CD14-positive monocyte (primary cell): ENCODE results near the gene CDC37. TPM values are rescaled to one million over a fixed set of nuclear protein-coding genes. Genes with fewer than 3 reads are reported as not detected.
"Not testable (repeated sequence)": the region's sequence is repeated elsewhere in the genome, so short reads cannot be mapped to it uniquely, and the experiment has no call there.

Source experiments
- DNase-seq, 3 donors: peaks; one replicate each; pipeline ENCODE4 v3.0.0-alpha.2; 2011 to 2022
- H2AFZ ChIP-seq: 2 replicates; pipeline ENCODE4 v1.6.0; 2012; ENCODE audit warnings: mild to moderate bottlenecking, low read depth, low read length, inconsistent platforms; ENCODE audit not compliant: insufficient read depth, poor library complexity, severe bottlenecking
- H3K27ac ChIP-seq, 2 donors: 1 replicate in 1 of 2; 2 replicates in 1 of 2; pipeline ENCODE4 v1.5.1; 2012 to 2013; ENCODE audit warnings: low read length in 2 of 2, control low read depth in 1 of 2, inconsistent platforms in 1 of 2, low read depth in 1 of 2, mild to moderate bottlenecking in 1 of 2
- H3K27me3 ChIP-seq, 2 donors: one replicate each; pipeline versions ENCODE4 v1.6.0 to v1.6.1; 2011 to 2013; ENCODE audit warnings: low read length in 2 of 2; ENCODE audit not compliant: control insufficient read depth in 2 of 2, insufficient read depth in 2 of 2
- H3K36me3 ChIP-seq, 2 donors: replicated peaks in 1 of 2; 1 replicate in 1 of 2; 2 replicates in 1 of 2; pipeline versions ENCODE4 v1.5.1 to v1.6.1; 2012 to 2013; ENCODE audit warnings: low read length in 2 of 2, control low read depth in 1 of 2, inconsistent platforms in 1 of 2, mild to moderate bottlenecking in 1 of 2; ENCODE audit not compliant: insufficient read depth in 2 of 2, control insufficient read depth in 1 of 2
- H3K4me1 ChIP-seq, 2 donors: 1 replicate in 1 of 2; 2 replicates in 1 of 2; pipeline versions ENCODE4 v1.5.1 to v1.6.1; 2012 to 2013; ENCODE audit warnings: low read length in 2 of 2, control low read depth in 1 of 2, inconsistent platforms in 1 of 2, mild to moderate bottlenecking in 1 of 2, moderate library complexity in 1 of 2; ENCODE audit not compliant: insufficient read depth in 2 of 2, control insufficient read depth in 1 of 2
- H3K4me2 ChIP-seq: replicated peaks from 2 replicates; pipeline ENCODE3; 2012; ENCODE audit warnings: low read length, moderate library complexity, mild to moderate bottlenecking; ENCODE audit not compliant: poor library complexity, severe bottlenecking; ENCODE audit errors: extremely low read depth
- H3K4me3 ChIP-seq, 3 experiments: fragments of 200-600 bp in 1 of 3; sonication (generic) in 1 of 3; replicated peaks in 1 of 3; 1 replicate in 2 of 3; 2 replicates in 1 of 3; pipeline ENCODE4 v1.5.1; 2011 to 2013; ENCODE audit warnings: low read length in 3 of 3, mild to moderate bottlenecking in 3 of 3, control low read depth in 2 of 3, low read depth in 2 of 3, inconsistent platforms in 1 of 3, moderate library complexity in 1 of 3
- H3K79me2 ChIP-seq: 2 replicates; pipeline ENCODE4 v1.6.0; 2012; ENCODE audit warnings: mild to moderate bottlenecking, control low read depth, inconsistent platforms, low read length, moderate library complexity; ENCODE audit not compliant: insufficient read depth
- H3K9ac ChIP-seq: 2 replicates; pipeline ENCODE4 v1.6.0; 2017; ENCODE audit warnings: low read length, mild to moderate bottlenecking; ENCODE audit not compliant: insufficient read depth, poor library complexity, severe bottlenecking
- H3K9me3 ChIP-seq, 2 donors: replicated peaks in 1 of 2; 1 replicate in 1 of 2; 2 replicates in 1 of 2; pipeline versions ENCODE4 v1.5.1 to v1.6.1; 2012 to 2013; ENCODE audit warnings: low read length in 2 of 2, control low read depth in 1 of 2; ENCODE audit not compliant: control insufficient read depth in 1 of 2, insufficient read depth in 1 of 2
- H4K20me1 ChIP-seq: 2 replicates; pipeline ENCODE4 v1.6.0; 2012; ENCODE audit warnings: mild to moderate bottlenecking, low read length, control low read depth, moderate library complexity; ENCODE audit not compliant: insufficient read depth
- H3K27ac Mint-ChIP-seq, 7 donors: one replicate each; pipeline ENCODE4 v1.8.0; 2020; ENCODE audit warnings: mild to moderate bottlenecking in 7 of 7, mixed read lengths in 7 of 7, moderate library complexity in 6 of 7, inconsistent platforms in 2 of 7
- H3K27me3 Mint-ChIP-seq, 3 donors: one replicate each; pipeline ENCODE4 v1.8.0; 2021 to 2022; ENCODE audit warnings: low read depth in 3 of 3, mild to moderate bottlenecking in 3 of 3, mixed read lengths in 3 of 3, moderate library complexity in 3 of 3, inconsistent platforms in 1 of 3
- H3K36me3 Mint-ChIP-seq, 2 donors: one replicate each; pipeline ENCODE4 v1.8.0; 2020; ENCODE audit warnings: mixed read lengths in 2 of 2, inconsistent platforms in 1 of 2, mild to moderate bottlenecking in 1 of 2
- H3K4me1 Mint-ChIP-seq: one replicate; pipeline ENCODE4 v1.8.0; 2020; ENCODE audit warnings: mild to moderate bottlenecking, mixed read lengths
- H3K4me3 Mint-ChIP-seq, 2 donors: one replicate each; pipeline ENCODE4 v1.8.0; 2020; ENCODE audit warnings: mild to moderate bottlenecking in 2 of 2, mixed read lengths in 2 of 2, moderate library complexity in 1 of 2
- H3K9me3 Mint-ChIP-seq, 7 donors: one replicate each; pipeline ENCODE4 v1.8.0; 2020 to 2022; ENCODE audit warnings: mixed read lengths in 7 of 7, mild to moderate bottlenecking in 6 of 7, moderate library complexity in 6 of 7, inconsistent platforms in 2 of 7
- WGBS: methylation state at CpG from one replicate; pipeline ENCODE4 v1.1.5; 2013; ENCODE audit warnings: missing lambda C conversion rate; ENCODE audit not compliant: insufficient coverage; 5-methylcytosine and 5-hydroxymethylcytosine counted together
- intact Hi-C, 2 donors: fragments of 100-400 bp; cut with micrococcal nuclease; formaldehyde crosslinking; loops; one replicate each; pipeline versions ENCODE4 v1.15.0 to v1.15.1; 2023
- polyA plus RNA-seq, 3 donors: library from polyadenylated mRNA; depleted of rRNA in 1 of 3; unstranded in 2 of 3; stranded (reverse) in 1 of 3; fragments of 300-500 nt in 2 of 3; fragments of >200 nt in 1 of 3; fragmentation: Illumina TruSeq in 2 of 3; gene quantifications; 1 replicate in 2 of 3; 2 replicates in 1 of 3; pipeline ENCODE4 v1.2.3, GENCODE V29; 2012 to 2021
- TF ChIP-seq, protein P1 (sequence below): fragments of 200-600 bp; IDR thresholded peaks from one replicate; pipeline ENCODE4 v1.8.0; 2022; ENCODE audit warnings: antibody characterized with exemption, mild to moderate bottlenecking

CDC37 gene
- polyA plus RNA-seq, 3 donors = 49.3 to 575 (median 54.9) TPM

DNA sequence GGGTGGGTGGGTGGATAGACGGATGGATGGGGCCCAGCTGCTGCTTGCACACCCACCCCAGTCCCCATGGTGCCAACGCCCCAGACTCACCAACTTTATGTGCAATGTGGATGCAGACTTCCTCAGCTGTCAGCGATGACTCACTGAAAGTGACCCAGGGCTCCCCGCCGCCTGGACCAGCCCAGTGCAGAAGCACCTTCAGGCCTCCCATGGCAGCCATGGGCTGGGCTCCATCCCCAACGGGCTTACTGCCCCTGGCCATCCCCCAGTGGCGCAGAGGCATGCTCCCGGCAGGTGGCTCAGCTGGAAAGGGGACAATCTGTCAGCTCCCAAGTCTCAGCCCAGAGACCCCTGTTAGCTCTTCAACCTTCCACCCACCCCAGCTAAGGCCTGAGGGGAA, 25.2 kb downstream of the CDC37 start:
- peaks cover 6% of the 10 kb centered on the region for H4K20me1 ChIP-seq
- peak overlapping the region in 1 of 2 donors; percentile 44 for H3K27ac ChIP-seq
- Mint-ChIP-seq H3K36me3 (peaks cover 21 to 45% of the 10 kb centered on the region in 2 donors), H3K4me1 (peaks cover 56% of the 10 kb centered on the region), H3K4me3 (no peak overlapping the region), H3K27me3 (peaks cover 0 to 2% (median 2%) of the 10 kb centered on the region in 3 donors), H3K9me3 (no peaks in the 10 kb centered on the region), H3K27ac (peak overlapping the region in 2 of 7 donors; percentile 40 to 61)
- H2AFZ ChIP-seq = no peak overlapping the region
- peak in 2 of 3 donors; percentile 26 to 47 for DNase-seq
- no peaks in the 10 kb centered on the region for H3K27me3 ChIP-seq
- H3K4me3 ChIP-seq = no peak overlapping the region
- peaks cover 16 to 17% of the 10 kb centered on the region in 2 donors for H3K36me3 ChIP-seq
- no peak overlapping the region for H3K9ac ChIP-seq
- peaks cover 43% of the 10 kb centered on the region for H3K79me2 ChIP-seq
- peaks cover 63 to 70% of the 10 kb centered on the region in 2 donors for H3K4me1 ChIP-seq
- no peaks in the 10 kb centered on the region for H3K9me3 ChIP-seq
- intact Hi-C loops = no loop called here
- H3K4me2 ChIP-seq = no peak overlapping the region
- 76% methylated on average over 6 of the region's 8 CpGs for WGBS
- TF ChIP-seq, protein P1, sequence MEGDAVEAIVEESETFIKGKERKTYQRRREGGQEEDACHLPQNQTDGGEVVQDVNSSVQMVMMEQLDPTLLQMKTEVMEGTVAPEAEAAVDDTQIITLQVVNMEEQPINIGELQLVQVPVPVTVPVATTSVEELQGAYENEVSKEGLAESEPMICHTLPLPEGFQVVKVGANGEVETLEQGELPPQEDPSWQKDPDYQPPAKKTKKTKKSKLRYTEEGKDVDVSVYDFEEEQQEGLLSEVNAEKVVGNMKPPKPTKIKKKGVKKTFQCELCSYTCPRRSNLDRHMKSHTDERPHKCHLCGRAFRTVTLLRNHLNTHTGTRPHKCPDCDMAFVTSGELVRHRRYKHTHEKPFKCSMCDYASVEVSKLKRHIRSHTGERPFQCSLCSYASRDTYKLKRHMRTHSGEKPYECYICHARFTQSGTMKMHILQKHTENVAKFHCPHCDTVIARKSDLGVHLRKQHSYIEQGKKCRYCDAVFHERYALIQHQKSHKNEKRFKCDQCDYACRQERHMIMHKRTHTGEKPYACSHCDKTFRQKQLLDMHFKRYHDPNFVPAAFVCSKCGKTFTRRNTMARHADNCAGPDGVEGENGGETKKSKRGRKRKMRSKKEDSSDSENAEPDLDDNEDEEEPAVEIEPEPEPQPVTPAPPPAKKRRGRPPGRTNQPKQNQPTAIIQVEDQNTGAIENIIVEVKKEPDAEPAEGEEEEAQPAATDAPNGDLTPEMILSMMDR = no peak

DNA sequence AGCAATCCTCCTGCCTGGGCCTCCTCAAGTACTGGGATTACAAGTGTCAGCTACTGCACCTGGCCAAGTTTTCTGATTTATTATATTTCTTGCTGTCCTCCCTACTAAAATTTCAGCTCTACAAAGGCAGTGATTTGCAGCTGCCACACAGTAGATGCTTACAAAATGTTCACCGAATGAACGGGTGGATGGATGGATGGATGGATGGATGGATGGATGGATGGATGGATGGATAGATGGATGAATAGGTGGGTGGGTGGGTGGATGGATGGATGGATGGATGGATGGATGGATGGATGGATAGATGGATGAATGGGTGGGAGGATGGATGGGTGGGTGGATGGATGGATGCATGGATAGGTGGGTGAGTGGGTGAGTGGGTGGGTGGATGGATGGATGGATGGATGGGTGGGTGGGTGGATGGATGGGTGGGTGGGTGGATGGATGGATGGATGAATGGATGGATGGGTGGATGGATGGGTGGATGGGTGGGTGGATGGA, 26.2 kb downstream of the CDC37 start:
- Histone ChIP-seq H3K4me1 (peaks cover 64 to 69% of the 10 kb centered on the region in 2 donors), H3K36me3 (peaks cover 16 to 17% of the 10 kb centered on the region in 2 donors), H3K79me2 (peaks cover 48% of the 10 kb centered on the region)
- H3K4me2 ChIP-seq, H3K27me3 ChIP-seq, H3K27me3 Mint-ChIP-seq, H3K9ac ChIP-seq, H2AFZ ChIP-seq, intact Hi-C loops, H3K27ac ChIP-seq, H4K20me1 ChIP-seq, H3K4me3 Mint-ChIP-seq, H3K4me3 ChIP-seq, H3K9me3 Mint-ChIP-seq, H3K9me3 ChIP-seq, DNase-seq: not testable (repeated sequence)
- 100% methylated on average over 2 of the region's 2 CpGs for WGBS
- Mint-ChIP-seq H3K4me1 (peaks cover 56% of the 10 kb centered on the region), H3K36me3 (peaks cover 21 to 48% of the 10 kb centered on the region in 2 donors), H3K27ac (peak overlapping the region in 2 of 7 donors; percentile 19 to 74)
